ENCODE data around the gene AIF1L.
A peak's percentile ranks its signal among the peaks of the same experiment; 100 is the strongest.
"Not testable (repeated sequence)": the region's sequence is repeated elsewhere in the genome, so short reads cannot be mapped to it uniquely, and the experiment has no call there.

Gene AIF1L

GRCh38 chr9:131121346-131121745, 25.0 kb downstream of the AIF1L start:
- DNase-seq (ENCODE audit: low read depth), result no peak

DNA sequence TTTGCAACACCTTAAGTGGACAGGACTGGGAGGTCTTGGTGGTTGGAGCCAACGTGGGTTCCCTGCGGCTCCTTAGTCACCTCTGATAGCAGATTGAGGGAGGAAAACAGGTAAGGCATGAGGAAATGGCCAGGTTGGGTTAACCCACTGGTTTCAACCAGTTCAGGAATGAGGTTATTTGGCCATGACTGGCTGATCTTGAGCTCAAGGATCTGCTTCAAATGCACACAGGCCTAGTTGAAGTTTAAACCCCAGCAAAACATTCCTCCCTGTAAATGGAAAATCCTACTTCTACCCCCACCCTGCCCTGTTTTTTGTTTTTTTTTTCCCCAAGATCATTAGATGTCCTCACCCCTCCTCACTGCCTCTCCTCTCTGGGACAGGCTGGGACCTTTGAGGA, 25.8 kb downstream of the AIF1L start:
- DNase-seq (ENCODE audit: low read depth), result no peak

- no peak for DNase-seq (ENCODE audit: low read depth)
Measured at GRCh38 chr9:131125038-131125287, 28.6 kb downstream of the AIF1L start.

DNA sequence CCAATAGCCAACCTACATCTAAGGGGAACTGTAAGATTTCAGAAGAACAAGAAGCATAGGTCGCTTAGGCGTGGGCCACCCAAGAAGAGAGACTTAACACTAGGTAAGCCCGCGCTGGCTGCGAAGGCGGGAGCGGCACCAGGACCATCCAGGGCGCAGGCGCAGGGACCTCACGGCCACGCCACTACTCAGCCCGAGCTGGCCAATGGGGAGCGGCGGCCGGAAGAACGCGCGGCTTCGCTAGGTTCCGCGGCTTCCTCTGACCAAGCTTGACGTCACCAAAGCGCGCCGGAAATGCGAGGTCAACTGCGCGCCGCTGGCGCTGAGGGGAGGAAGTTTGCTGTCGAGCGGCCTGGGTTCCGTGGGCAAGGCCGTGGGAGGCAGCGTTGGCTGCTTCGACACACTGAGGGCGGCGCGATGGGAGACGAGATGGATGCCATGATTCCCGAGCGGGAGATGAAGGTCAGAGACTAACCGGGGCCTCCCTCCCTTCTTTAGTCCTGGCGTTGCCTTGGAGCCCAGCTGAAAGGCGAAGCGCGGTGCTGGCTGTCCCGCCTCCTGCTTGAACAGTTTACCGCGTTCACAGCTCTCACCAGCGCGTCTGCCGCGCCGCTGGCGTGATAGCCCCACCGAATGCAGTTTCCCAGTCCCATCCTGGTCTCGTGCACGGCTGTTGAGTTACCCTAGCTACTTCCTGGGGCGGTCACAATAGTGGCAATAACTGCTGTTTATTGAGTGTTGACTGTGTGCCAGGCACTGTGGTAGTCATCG, 29.1 kb downstream of the AIF1L start, which contains the start of gene NUP214:
TSS of gene NUP214 (plus strand) at position 299 of the 771 bp plus-strand sequence. CDS start at position 418, 119 bp downstream.
- peak; percentile 100 for DNase-seq (ENCODE audit: low read depth)

- DNase-seq (ENCODE audit: low read depth), result no peak
Measured at GRCh38 chr9:131126059-131126426, 29.7 kb downstream of the AIF1L start.

DNA sequence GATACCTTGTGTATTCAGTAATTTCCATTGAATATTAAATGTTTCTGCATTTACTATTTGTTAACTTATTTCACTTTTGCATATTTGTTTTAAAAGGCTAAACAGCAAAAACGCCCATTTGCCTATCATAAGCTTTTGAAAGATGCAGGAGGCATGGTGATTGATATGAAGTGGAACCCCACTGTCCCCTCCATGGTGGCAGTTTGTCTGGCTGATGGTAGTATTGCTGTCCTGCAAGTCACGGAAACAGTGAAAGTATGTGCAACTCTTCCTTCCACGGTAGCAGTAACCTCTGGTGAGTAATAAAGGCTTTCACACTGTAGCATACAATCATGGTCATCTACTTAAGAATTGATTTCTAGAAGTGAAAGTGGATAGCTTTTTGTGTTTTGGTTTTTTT, 32.9 kb downstream of the AIF1L start:
- no peak for DNase-seq (ENCODE audit: low read depth)

- DNase-seq (ENCODE audit: low read depth), result no peak
Measured at GRCh38 chr9:131138676-131139075, 42.3 kb downstream of the AIF1L start.

DNA sequence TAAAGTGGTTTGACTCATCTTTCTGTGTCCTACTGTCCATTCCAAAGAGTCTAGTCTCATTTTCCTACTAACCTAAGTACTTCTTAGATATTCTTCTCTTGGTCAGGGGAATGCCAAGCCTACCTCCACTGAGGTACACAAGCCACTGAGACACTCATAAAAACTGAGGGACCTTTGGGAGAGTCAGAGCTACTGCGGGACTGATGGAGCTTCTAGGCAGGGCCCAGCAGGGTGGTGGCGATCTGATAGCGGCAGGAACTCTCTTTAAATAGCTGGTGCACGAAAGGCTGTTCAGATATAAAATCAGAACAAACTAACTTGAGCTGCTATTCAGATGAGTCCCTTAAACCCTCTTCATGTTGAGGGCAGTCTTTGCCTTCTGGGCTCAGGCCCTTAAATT, 43.8 kb downstream of the AIF1L start:
- DNase-seq (ENCODE audit: low read depth), result no peak

GRCh38 chr9:131140550-131140949, 44.2 kb downstream of the AIF1L start:
- DNase-seq (ENCODE audit: low read depth), result no peak

DNA sequence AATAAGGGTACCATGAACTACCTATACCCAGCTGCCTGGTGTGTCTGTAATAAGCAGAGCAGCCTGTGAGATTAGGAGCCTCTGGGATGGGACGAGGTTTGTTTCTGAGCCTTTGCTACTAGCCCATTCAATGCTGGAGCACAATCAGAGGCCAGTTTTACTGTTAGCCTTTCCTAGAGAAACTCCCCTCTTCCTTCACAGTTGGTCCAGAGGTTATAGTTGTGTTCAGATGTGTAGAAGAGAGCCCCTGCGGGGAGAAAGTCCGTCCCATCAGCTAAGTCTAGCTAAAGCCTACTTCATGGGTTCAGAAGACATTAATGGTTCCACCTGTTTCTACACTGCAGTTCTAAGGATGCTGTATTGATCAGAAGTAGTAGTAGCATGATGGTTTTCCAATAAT, 45.8 kb downstream of the AIF1L start:
- no peak for DNase-seq (ENCODE audit: low read depth)

- no peak for DNase-seq (ENCODE audit: low read depth)
Measured at GRCh38 chr9:131144201-131144600, 47.9 kb downstream of the AIF1L start.

DNA sequence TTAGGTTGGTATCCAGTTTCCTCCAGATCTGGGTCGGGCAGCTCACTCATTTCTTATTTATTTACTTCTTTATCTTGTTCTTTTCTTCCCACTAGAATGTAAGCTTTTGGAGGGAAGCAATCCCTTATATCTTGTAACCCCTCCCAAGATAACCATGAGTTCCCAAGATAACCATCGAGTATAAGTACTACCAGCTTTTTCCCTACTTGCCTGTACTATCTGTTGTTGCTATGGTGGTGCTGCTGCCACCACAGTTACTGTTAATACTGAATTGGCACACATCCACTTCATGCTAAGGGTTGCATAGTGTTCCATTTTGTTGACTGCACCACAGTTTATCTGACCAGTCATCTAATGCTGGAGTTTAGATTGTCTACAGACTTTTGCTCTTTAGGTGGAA, 48.9 kb downstream of the AIF1L start:
- no peak for DNase-seq (ENCODE audit: low read depth)

DNA sequence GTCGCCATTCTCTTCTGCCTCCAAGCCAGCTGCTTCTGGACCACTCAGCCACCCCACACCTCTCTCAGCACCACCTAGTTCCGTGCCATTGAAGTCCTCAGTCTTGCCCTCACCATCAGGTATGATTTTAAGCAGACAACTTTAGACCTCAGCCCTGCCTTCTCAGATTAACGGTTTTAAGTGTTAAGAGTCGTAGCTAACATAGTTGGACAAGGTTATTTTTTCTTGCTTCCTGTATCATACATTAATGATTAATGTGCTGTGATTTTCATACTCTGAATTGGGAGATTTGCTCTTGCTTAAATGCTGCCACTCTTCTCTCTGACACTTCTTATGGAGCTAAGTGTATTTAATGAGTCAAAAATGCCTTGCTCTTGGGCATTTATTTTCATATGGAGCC, 49.9 kb downstream of the AIF1L start:
- no peak for DNase-seq (ENCODE audit: low read depth)

- no peak for DNase-seq (ENCODE audit: low read depth)
Measured at GRCh38 chr9:131148276-131148675, 51.9 kb downstream of the AIF1L start.

- DNase-seq (ENCODE audit: low read depth), result no peak
Measured at GRCh38 chr9:131148966-131149687, 52.8 kb downstream of the AIF1L start.

DNA sequence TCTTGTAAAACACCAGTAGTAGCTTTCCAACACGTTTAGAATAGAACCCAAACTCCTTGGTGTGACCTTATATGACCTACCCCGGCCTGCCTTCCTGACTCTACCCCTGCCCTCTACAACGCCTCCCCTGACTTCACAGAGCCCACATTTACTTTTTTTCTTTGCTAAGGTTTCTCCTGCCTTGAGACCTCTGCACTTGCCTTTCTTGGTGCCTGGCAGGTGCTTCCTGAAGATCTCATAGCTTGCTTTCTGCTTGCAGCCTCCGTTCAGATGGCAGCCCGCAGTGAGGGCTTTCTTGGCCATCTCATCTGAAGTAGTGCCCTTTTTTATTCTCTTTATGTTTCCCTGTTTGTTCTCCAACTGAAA, 53.3 kb downstream of the AIF1L start:
- DNase-seq (ENCODE audit: low read depth), result no peak

- DNase-seq (ENCODE audit: low read depth), result no peak
Measured at GRCh38 chr9:131153595-131153994, 57.3 kb downstream of the AIF1L start.

DNA sequence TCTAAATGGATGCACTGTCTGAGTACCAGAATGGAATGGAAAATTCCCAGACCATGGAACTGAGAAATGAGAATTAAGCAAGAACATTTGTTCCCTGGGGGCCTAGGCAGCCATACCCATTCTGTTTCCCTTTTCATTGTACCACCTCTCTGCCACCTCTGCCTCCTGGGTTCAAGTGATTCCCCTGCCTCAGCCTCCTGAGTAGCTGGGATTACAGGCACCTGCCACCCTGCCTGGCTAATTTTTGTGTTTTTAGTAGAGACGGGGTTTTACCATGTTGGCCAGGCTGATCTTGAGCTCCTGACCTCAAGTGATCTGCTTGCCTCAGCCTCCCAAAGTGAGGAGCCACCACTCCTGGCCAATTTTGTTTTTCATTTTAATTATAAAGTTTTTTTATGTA, 62.3 kb downstream of the AIF1L start:
- not testable (repeated sequence) for DNase-seq (ENCODE audit: low read depth)

- DNase-seq (ENCODE audit: low read depth), result no peak
Measured at GRCh38 chr9:131160416-131161112, 64.2 kb downstream of the AIF1L start.

DNA sequence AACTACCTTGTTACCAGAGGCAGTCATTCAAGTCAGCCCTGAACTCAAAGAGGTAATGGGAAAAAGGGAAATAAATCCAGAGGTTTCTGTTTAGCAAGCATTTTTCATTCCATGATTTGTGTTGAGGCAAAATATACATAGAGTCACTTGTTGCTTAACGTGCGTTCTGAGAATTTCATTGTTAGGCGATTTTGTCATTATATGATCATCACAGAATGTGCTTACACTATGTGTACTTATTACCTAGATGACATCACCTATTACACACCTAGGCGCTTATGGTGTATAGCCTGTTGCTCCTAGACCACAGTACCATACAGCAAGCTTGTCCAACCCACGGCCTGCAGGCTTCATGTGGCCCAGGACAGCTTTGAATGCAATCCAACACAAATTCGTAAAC, 65.3 kb downstream of the AIF1L start:
- no peak for DNase-seq (ENCODE audit: low read depth)

- DNase-seq (ENCODE audit: low read depth), result no peak
Measured at GRCh38 chr9:131162886-131163285, 66.6 kb downstream of the AIF1L start.

- DNase-seq (ENCODE audit: low read depth), result no peak
Measured at GRCh38 chr9:131165523-131165922, 69.2 kb downstream of the AIF1L start.

DNA sequence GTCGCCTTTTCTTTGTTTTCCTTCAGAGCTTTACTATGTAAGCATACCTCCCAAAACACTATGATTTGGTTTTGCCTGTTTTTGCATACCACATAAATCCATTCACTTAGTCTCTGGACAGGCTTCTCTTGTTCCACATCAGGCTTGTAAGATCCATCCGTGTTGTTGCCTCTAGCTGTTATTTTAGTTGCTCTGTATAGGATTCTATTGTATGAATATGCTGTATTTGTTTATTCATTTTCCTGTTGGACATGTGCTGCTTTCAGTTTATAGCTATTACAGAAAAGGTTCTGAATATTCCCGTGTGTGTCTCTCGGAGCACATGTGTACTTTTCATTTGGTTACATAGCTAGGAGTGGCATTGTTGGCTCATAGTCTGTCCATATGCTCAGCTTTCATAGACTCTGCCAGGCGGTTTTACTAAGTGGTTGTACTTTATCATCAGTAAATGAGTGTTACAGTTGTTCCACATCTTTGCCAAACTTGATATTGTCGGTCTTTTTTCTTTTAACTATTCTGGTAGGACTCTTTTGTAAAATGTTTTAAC, 70.9 kb downstream of the AIF1L start:
- no peak for DNase-seq (ENCODE audit: low read depth)
